ENCODE data around the gene ARHGAP31.

DNA sequence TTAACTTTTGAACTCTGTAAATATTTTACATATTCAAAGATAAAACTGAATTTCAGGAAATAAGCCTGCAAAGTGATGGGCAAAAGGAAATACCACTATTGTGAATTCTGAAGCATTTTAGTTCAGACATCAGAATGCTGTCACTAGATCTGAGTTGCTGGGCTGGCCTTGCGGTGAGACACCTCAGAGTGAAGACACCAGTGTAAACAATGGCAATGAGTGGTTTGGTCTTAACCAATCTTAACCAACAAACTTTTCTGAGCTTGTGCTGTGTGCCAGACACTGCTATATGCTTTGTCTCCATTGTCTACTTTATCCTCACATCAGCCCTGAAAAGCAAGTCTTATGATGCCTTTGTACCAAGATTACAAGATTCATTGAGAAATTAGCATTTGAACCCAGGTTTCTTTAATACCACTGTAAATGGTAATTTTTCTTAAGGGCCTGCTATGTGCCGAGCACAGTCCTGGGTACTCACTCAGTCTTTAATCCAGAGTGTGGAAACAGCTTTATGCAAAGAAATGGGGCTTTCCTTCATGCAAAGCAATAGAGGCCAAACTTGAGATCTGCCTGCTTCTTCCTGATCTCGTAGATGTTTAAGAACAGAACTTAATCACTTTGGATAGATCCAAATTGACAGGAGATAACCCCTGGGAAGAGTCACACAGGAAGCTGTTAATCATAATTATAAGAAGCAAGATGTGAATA, 114.2 kb downstream of the ARHGAP31 start:
- no peak for TF ChIP-seq POLR2A (IDR thresholded peaks at IDR 0.05)
- TF ChIP-seq, protein P1, sequence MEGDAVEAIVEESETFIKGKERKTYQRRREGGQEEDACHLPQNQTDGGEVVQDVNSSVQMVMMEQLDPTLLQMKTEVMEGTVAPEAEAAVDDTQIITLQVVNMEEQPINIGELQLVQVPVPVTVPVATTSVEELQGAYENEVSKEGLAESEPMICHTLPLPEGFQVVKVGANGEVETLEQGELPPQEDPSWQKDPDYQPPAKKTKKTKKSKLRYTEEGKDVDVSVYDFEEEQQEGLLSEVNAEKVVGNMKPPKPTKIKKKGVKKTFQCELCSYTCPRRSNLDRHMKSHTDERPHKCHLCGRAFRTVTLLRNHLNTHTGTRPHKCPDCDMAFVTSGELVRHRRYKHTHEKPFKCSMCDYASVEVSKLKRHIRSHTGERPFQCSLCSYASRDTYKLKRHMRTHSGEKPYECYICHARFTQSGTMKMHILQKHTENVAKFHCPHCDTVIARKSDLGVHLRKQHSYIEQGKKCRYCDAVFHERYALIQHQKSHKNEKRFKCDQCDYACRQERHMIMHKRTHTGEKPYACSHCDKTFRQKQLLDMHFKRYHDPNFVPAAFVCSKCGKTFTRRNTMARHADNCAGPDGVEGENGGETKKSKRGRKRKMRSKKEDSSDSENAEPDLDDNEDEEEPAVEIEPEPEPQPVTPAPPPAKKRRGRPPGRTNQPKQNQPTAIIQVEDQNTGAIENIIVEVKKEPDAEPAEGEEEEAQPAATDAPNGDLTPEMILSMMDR (IDR thresholded peaks at IDR 0.05), result no peak
